ENCODE data around the gene PARP8. TPM values are rescaled to one million over a fixed set of nuclear protein-coding genes. Genes with fewer than 3 reads are reported as not detected.

PARP8 gene
- total and polyA plus RNA-seq, 2 of the 8 experiments (the other 6 are each of a cell fraction or from before 2014, with no cell fraction given), result 16.6 to 30.6 TPM

- Histone ChIP-seq H2AFZ (ENCODE audit: low read length) (no peak overlapping the region), H4K91ac (replicated peaks; ENCODE audit: insufficient read length, low read length) (no peak overlapping the region), H4K20me1 (replicated peaks in 1 of 2; ENCODE audit: control insufficient read depth in 1 of 2, insufficient read depth in 2 of 2, low read length in 2 of 2) (no peaks in the 10 kb centered on the region), H3K18ac (ENCODE audit: extremely low read depth, low read length) (no peak overlapping the region), H3K27me3 (replicated peaks in 1 of 4; ENCODE audit: control insufficient read depth in 3 of 4, extremely low read depth in 1 of 4, insufficient read depth in 3 of 4, low read length in 3 of 4) (no peaks in the 10 kb centered on the region), H2BK15ac (ENCODE audit: low read length) (no peak overlapping the region), H3K79me2 (ENCODE audit: control insufficient read depth in 1 of 2, insufficient read depth in 2 of 2, low read length in 2 of 2) (no peaks in the 10 kb centered on the region), H2BK20ac (ENCODE audit: low read length) (no peak overlapping the region), H2BK5ac (ENCODE audit: low read depth, low read length) (no peak overlapping the region), H4K5ac (ENCODE audit: insufficient read length, low read depth, low read length) (no peak overlapping the region), H3K23ac (ENCODE audit: insufficient read length) (no peak overlapping the region), H3K4ac (replicated peaks; ENCODE audit: insufficient read length, low read depth, low read length) (no peak overlapping the region), H3K27ac (ENCODE audit: low read depth, low read length) (no peak overlapping the region), H2AK5ac (ENCODE audit: low read depth, low read length) (no peak overlapping the region), H3K9ac (replicated peaks in 1 of 4; ENCODE audit: extremely low read depth in 1 of 4, low read depth in 3 of 4, low read length in 3 of 4) (no peak overlapping the region), H3K56ac (replicated peaks; ENCODE audit: insufficient read length, low read depth, low read length) (no peak overlapping the region), H3K4me1 (replicated peaks in 1 of 4; ENCODE audit: control insufficient read depth in 3 of 4, insufficient read depth in 4 of 4, low read length in 3 of 4) (no peaks in the 10 kb centered on the region), H4K8ac (ENCODE audit: extremely low read depth, insufficient read depth, low read length) (no peak overlapping the region), H3K4me2 (ENCODE audit: insufficient read depth in 1 of 2, low read depth in 2 of 2, low read length in 2 of 2) (no peak overlapping the region), H3K23me2 (ENCODE audit: low read depth, low read length) (no peaks in the 10 kb centered on the region), H3K14ac (ENCODE audit: insufficient read length) (no peak overlapping the region), H3K36me3 (ENCODE audit: control insufficient read depth in 2 of 4, insufficient read depth in 4 of 4, low read length in 3 of 4) (peaks cover 0 to 13% (median 7%) of the 10 kb centered on the region in 4 experiments; a peak in 6 of 8 replicates), H3K4me3 (ENCODE audit: extremely low read depth in 1 of 4, insufficient read depth in 2 of 4, low read depth in 3 of 4, low read length in 4 of 4) (no peak overlapping the region), H3K79me1 (ENCODE audit: low read depth, low read length) (no peaks in the 10 kb centered on the region), H2BK120ac (replicated peaks; ENCODE audit: low read depth, low read length) (no peak overlapping the region), H3K9me3 (ENCODE audit: insufficient read depth in 2 of 2, low read depth in 1 of 2, low read length in 1 of 2) (no peaks in the 10 kb centered on the region), H2BK12ac (ENCODE audit: low read depth, low read length) (no peak overlapping the region)
- POLR2A ChIA-PET (ENCODE audit: partially characterized antibody), result no interaction called here
- FAIRE-seq, result no peak
- no peak for DNase-seq (ENCODE audit: low read depth in 1 of 2, low spot score in 2 of 2)
- CTCF ChIA-PET (ENCODE audit: partially characterized antibody), result interaction anchor here (1.5 kb wide), 1 partner anchor 27 kb away, joined by 3 read pairs; no protein-coding TSS in a partner anchor
- TF ChIP-seq RFX5 (IDR thresholded peaks at IDR 0.05; ENCODE audit: borderline replicate concordance, low read depth, low read length), result no peak
- no peak for TF ChIP-seq USF2 (IDR thresholded peaks at IDR 0.05; ENCODE audit: low read length)
- no peak for TF ChIP-seq CBX5 (IDR thresholded peaks at IDR 0.05; ENCODE audit: low read depth, low read length)
- TF ChIP-seq JUND (IDR thresholded peaks at IDR 0.05; ENCODE audit: low read length), result no peak
- WGBS, 2 experiments (ENCODE audit: extremely low coverage in 1 of 2, insufficient coverage in 1 of 2, insufficient read length in 1 of 2, insufficient replicate concordance in 2 of 2, low coverage in 1 of 2, low lambda C conversion rate in 2 of 2, missing lambda C conversion rate in 1 of 2), result 97% methylated on average over 5 of the region's 5 CpGs; no CpG with 5 or more reads in 1 of the 2 experiments
Measured at GRCh38 chr5:50791813-50792212, 125.4 kb downstream of the PARP8 start.

Data from H1 (cell line).